ENCODE measurements around the gene ICA1L. TPM values are rescaled to one million over a fixed set of nuclear protein-coding genes. Genes with fewer than 3 reads are reported as not detected.

Gene ICA1L
- total RNA-seq, 3 donors from 2014 or later, result 9.5 to 14.5 (median 14.4) TPM

DNA sequence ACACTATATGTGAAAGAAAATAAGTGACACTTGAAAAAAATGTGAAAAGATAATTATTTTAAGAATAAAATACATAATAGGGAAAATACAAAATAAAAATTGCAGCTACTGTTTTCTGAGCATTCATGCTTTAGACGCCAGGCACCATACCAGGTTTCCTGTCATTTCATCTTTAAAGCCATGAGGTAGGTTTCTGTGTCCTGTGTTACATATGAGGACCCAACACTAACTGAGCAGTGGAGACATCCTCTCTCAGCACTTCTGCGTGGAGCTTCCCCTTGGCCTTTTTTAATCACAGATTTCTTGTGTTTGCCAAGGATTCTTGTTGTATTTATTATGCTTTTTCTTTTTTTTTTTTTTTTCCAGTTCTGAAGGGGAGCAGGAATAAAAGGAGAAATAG is 119.5 kb downstream of the ICA1L start:
- Histone ChIP-seq H3K36me3 (no peaks in the 10 kb centered on the region), H3K4me1 (no peaks in the 10 kb centered on the region), H3K9me3 (no peaks in the 10 kb centered on the region), H3K27ac (no peak overlapping the region), H3K27me3 (no peaks in the 10 kb centered on the region), H3K4me3 (no peak overlapping the region)
- intact Hi-C loops (cut with DNase I; ENCODE audit: low total_unique reads), result no loop called here
- DNase-seq (ENCODE audit: low spot score in 2 of 2), result no peak
- no peak for TF ChIP-seq POLR2AphosphoS5 (IDR thresholded peaks at IDR 0.05)
- TF ChIP-seq, protein P1, sequence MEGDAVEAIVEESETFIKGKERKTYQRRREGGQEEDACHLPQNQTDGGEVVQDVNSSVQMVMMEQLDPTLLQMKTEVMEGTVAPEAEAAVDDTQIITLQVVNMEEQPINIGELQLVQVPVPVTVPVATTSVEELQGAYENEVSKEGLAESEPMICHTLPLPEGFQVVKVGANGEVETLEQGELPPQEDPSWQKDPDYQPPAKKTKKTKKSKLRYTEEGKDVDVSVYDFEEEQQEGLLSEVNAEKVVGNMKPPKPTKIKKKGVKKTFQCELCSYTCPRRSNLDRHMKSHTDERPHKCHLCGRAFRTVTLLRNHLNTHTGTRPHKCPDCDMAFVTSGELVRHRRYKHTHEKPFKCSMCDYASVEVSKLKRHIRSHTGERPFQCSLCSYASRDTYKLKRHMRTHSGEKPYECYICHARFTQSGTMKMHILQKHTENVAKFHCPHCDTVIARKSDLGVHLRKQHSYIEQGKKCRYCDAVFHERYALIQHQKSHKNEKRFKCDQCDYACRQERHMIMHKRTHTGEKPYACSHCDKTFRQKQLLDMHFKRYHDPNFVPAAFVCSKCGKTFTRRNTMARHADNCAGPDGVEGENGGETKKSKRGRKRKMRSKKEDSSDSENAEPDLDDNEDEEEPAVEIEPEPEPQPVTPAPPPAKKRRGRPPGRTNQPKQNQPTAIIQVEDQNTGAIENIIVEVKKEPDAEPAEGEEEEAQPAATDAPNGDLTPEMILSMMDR (IDR thresholded peaks at IDR 0.05), result no peak
- TF ChIP-seq POLR2A (IDR thresholded peaks at IDR 0.05), result no peak

GRCh38 chr2:202750763-202751427 is 120.7 kb downstream of the ICA1L start:
- H3K4me1 ChIP-seq, result no peaks in the 10 kb centered on the region
- intact Hi-C loops (cut with DNase I; ENCODE audit: low total_unique reads), result no loop called here
- no peak overlapping the region for H3K4me3 ChIP-seq
- H3K27me3 ChIP-seq, result no peaks in the 10 kb centered on the region
- no peak overlapping the region for H3K27ac ChIP-seq
- DNase-seq (ENCODE audit: low spot score in 2 of 2), result no peak
- TF ChIP-seq, protein P1 (IDR thresholded peaks at IDR 0.05), result no peak
- TF ChIP-seq POLR2AphosphoS5 (IDR thresholded peaks at IDR 0.05) (no peak), POLR2A (IDR thresholded peaks at IDR 0.05) (no peak)
- H3K9me3 ChIP-seq, result no peaks in the 10 kb centered on the region
- no peaks in the 10 kb centered on the region for H3K36me3 ChIP-seq

DNA sequence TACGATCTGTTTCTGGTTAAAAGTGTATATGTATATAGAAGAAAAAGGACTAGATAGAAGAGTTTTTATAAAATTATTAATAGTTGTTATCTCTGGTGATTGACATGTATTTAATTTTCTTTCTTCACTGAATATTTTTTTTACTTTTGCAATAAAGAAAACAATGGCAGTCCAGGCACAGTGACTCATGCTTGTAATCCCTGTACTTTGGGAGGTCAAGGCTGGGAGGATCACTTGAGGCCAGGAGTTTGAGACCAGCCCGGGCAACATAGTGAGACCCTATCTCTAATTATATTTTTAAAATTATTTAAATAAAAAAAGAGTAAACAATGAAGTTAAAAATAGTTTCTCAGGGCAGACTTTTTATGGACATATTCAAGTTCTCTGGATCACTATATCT is 122.1 kb downstream of the ICA1L start:
- Histone ChIP-seq H3K4me1 (no peaks in the 10 kb centered on the region), H3K4me3 (no peak overlapping the region), H3K27me3 (no peaks in the 10 kb centered on the region), H3K36me3 (no peaks in the 10 kb centered on the region), H3K27ac (no peak overlapping the region), H3K9me3 (no peaks in the 10 kb centered on the region)
- no peak for TF ChIP-seq POLR2AphosphoS5 (IDR thresholded peaks at IDR 0.05)
- TF ChIP-seq POLR2A (IDR thresholded peaks at IDR 0.05), result no peak
- TF ChIP-seq, protein P1 (IDR thresholded peaks at IDR 0.05), result no peak
- no peak for DNase-seq (ENCODE audit: low spot score in 2 of 2)
- intact Hi-C loops (cut with DNase I; ENCODE audit: low total_unique reads), result no loop called here

GRCh38 chr2:202743613-202744012 is 128.0 kb downstream of the ICA1L start:
- TF ChIP-seq POLR2A (IDR thresholded peaks at IDR 0.05) (no peak), POLR2AphosphoS5 (IDR thresholded peaks at IDR 0.05) (no peak)
- TF ChIP-seq, protein P1 (IDR thresholded peaks at IDR 0.05), result no peak
- Histone ChIP-seq H3K36me3 (no peaks in the 10 kb centered on the region), H3K4me1 (no peaks in the 10 kb centered on the region), H3K27me3 (no peaks in the 10 kb centered on the region), H3K9me3 (peaks cover 5 to 6% of the 10 kb centered on the region in 2 donors), H3K27ac (no peak overlapping the region), H3K4me3 (no peak overlapping the region)
- DNase-seq (ENCODE audit: low spot score in 2 of 2), result no peak
- intact Hi-C loops (cut with DNase I; ENCODE audit: low total_unique reads), result no loop called here

GRCh38 chr2:202736826-202737225 is 134.7 kb downstream of the ICA1L start:
- H3K4me3 ChIP-seq, result no peak overlapping the region
- H3K36me3 ChIP-seq, result no peaks in the 10 kb centered on the region
- TF ChIP-seq POLR2AphosphoS5 (IDR thresholded peaks at IDR 0.05), result no peak
- TF ChIP-seq POLR2A (IDR thresholded peaks at IDR 0.05), result no peak
- TF ChIP-seq, protein P1 (IDR thresholded peaks at IDR 0.05), result no peak
- H3K4me1 ChIP-seq, result no peaks in the 10 kb centered on the region
- intact Hi-C loops (cut with DNase I; ENCODE audit: low total_unique reads), result no loop called here
- no peak for DNase-seq (ENCODE audit: low spot score in 2 of 2)
- H3K27ac ChIP-seq, result no peak overlapping the region
- H3K9me3 ChIP-seq, result peaks cover 5 to 9% of the 10 kb centered on the region in 2 donors
- H3K27me3 ChIP-seq, result no peaks in the 10 kb centered on the region
